ENCODE measurements around the gene HK3. TPM values are rescaled to one million over a fixed set of nuclear protein-coding genes. Genes with fewer than 3 reads are reported as not detected.

Gene HK3
- 4.4 TPM for total RNA-seq

- peak in 1 of 2 donors; percentile 56 for DNase-seq (ENCODE audit: low spot score in 2 of 2)
- peak within 1 kb of the TSS in 1 of 2 donors; percentile 5 for H3K4me3 ChIP-seq
Measured at GRCh38 chr5:176899296-176899891, at the start of gene HK3. HK3 (minus strand) TSS chr5:176899346; CDS start chr5:176896159, 3,187 bp downstream.

GRCh38 chr5:176948458-176948857 is 49.3 kb upstream of the HK3 start:
- peaks cover 44 to 71% of the 10 kb centered on the region in 2 donors for H3K36me3 ChIP-seq
- no peaks in the 10 kb centered on the region for H3K9me3 ChIP-seq
- H3K4me3 ChIP-seq = no peak overlapping the region
- H3K27me3 ChIP-seq = no peaks in the 10 kb centered on the region
- no peak overlapping the region for H3K27ac ChIP-seq
- TF ChIP-seq CTCF (IDR thresholded peaks at IDR 0.05) = no peak
- DNase-seq (ENCODE audit: low spot score in 2 of 2) = no peak
- H3K4me1 ChIP-seq = no peaks in the 10 kb centered on the region
- intact Hi-C loops (cut with DNase I) = no loop called here

More at GRCh38 chr5:176899296-176899891, at the start of gene HK3:
- Histone ChIP-seq H3K36me3 (peaks cover 2 to 22% of the 10 kb centered on the region in 2 donors), H3K27ac (no peak within 1 kb of the TSS), H3K9me3 (no peaks in the 10 kb centered on the region), H3K4me1 (no peaks in the 10 kb centered on the region), H3K27me3 (no peaks in the 10 kb centered on the region)
- intact Hi-C loops (cut with DNase I) = no loop called here
- no peak for TF ChIP-seq CTCF (IDR thresholded peaks at IDR 0.05)

GRCh38 chr5:176947847-176948246 is 48.7 kb upstream of the HK3 start:
- Histone ChIP-seq H3K27ac (no peak overlapping the region), H3K4me3 (no peak overlapping the region), H3K36me3 (peaks cover 43 to 77% of the 10 kb centered on the region in 2 donors), H3K27me3 (no peaks in the 10 kb centered on the region), H3K4me1 (no peaks in the 10 kb centered on the region), H3K9me3 (no peaks in the 10 kb centered on the region)
- no peak for DNase-seq (ENCODE audit: low spot score in 2 of 2)
- intact Hi-C loops (cut with DNase I) = no loop called here
- TF ChIP-seq CTCF (IDR thresholded peaks at IDR 0.05) = no peak

GRCh38 chr5:176944268-176944667 is 45.1 kb upstream of the HK3 start:
- H3K9me3 ChIP-seq = no peaks in the 10 kb centered on the region
- H3K36me3 ChIP-seq = peaks cover 29 to 86% of the 10 kb centered on the region in 2 donors
- H3K27ac ChIP-seq = no peak overlapping the region
- DNase-seq (ENCODE audit: low spot score in 2 of 2) = no peak
- TF ChIP-seq CTCF (IDR thresholded peaks at IDR 0.05) = no peak
- H3K27me3 ChIP-seq = no peaks in the 10 kb centered on the region
- intact Hi-C loops (cut with DNase I) = no loop called here
- H3K4me1 ChIP-seq = no peaks in the 10 kb centered on the region
- no peak overlapping the region for H3K4me3 ChIP-seq

GRCh38 chr5:176943816-176944215 is 44.7 kb upstream of the HK3 start:
- no peak overlapping the region for H3K27ac ChIP-seq
- peaks cover 29 to 86% of the 10 kb centered on the region in 2 donors for H3K36me3 ChIP-seq
- H3K4me3 ChIP-seq = no peak overlapping the region
- no peaks in the 10 kb centered on the region for H3K4me1 ChIP-seq
- no peaks in the 10 kb centered on the region for H3K9me3 ChIP-seq
- no peaks in the 10 kb centered on the region for H3K27me3 ChIP-seq
- TF ChIP-seq CTCF (IDR thresholded peaks at IDR 0.05) = no peak
- intact Hi-C loops (cut with DNase I) = no loop called here
- no peak for DNase-seq (ENCODE audit: low spot score in 2 of 2)

- H3K27me3 ChIP-seq = no peaks in the 10 kb centered on the region
- H3K27ac ChIP-seq = no peak overlapping the region
- H3K4me1 ChIP-seq = no peaks in the 10 kb centered on the region
- peaks cover 34 to 76% of the 10 kb centered on the region in 2 donors for H3K36me3 ChIP-seq
- TF ChIP-seq CTCF (IDR thresholded peaks at IDR 0.05) = no peak
- intact Hi-C loops (cut with DNase I) = no loop called here
- DNase-seq (ENCODE audit: low spot score in 2 of 2) = no peak
- no peaks in the 10 kb centered on the region for H3K9me3 ChIP-seq
- no peak overlapping the region for H3K4me3 ChIP-seq
Measured at GRCh38 chr5:176941951-176942350, 42.8 kb upstream of the HK3 start.
